ENCODE results near the gene EXOSC7.
A peak's percentile ranks its signal among the peaks of the same experiment; 100 is the strongest.

The EXOSC7 gene

DNA sequence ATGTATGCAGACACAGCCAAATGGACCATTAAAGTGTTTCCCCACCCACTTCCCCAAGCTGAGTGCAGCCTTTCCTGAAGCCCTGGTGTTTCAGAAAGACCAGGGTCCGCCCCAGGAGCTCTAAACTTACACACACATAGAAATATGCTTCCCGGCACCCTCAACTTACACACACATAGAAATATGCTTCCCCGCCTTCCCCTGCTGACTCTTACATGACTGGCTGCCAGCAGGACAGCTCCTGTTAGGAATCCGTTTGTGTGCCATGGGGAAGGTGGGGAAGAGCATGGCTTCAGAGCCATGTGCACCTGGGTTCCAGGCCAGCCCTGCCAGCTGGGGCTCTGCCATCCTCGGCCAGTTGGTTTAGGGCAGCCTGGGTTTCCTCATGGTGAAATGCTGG lies 53.6 kb downstream of the EXOSC7 start:
- intact Hi-C loops (cut with micrococcal nuclease), result loop anchor here (10.0 kb wide), 1 partner anchor 635 kb away; no protein-coding TSS in a partner anchor
- Mint-ChIP-seq H3K27me3 (peaks cover 9% of the 10 kb centered on the region), H3K4me3 (no peak overlapping the region), H3K4me1 (ENCODE audit: low read depth) (peaks cover 74% of the 10 kb centered on the region), H3K27ac (peak overlapping the region; percentile 50), H3K36me3 (ENCODE audit: low read depth) (no peaks in the 10 kb centered on the region), H3K9me3 (no peaks in the 10 kb centered on the region)

- Mint-ChIP-seq H3K4me1 (ENCODE audit: low read depth) (peaks cover 74% of the 10 kb centered on the region), H3K36me3 (ENCODE audit: low read depth) (no peaks in the 10 kb centered on the region), H3K9me3 (no peaks in the 10 kb centered on the region), H3K27ac (no peak overlapping the region), H3K27me3 (peaks cover 8% of the 10 kb centered on the region), H3K4me3 (no peak overlapping the region)
- intact Hi-C loops (cut with micrococcal nuclease), result loop anchor here (10.0 kb wide), 1 partner anchor 633 kb away; no protein-coding TSS in a partner anchor
Measured at GRCh38 chr3:45031531-45031930, 55.5 kb downstream of the EXOSC7 start.

GRCh38 chr3:45032113-45032512 lies 56.1 kb downstream of the EXOSC7 start:
- intact Hi-C loops (cut with micrococcal nuclease), result loop anchor here (10.0 kb wide), 1 partner anchor 633 kb away; no protein-coding TSS in a partner anchor
- Mint-ChIP-seq H3K27ac (peak overlapping the region; percentile 26), H3K36me3 (ENCODE audit: low read depth) (no peaks in the 10 kb centered on the region), H3K9me3 (no peaks in the 10 kb centered on the region), H3K4me1 (ENCODE audit: low read depth) (peaks cover 74% of the 10 kb centered on the region), H3K27me3 (peaks cover 2% of the 10 kb centered on the region), H3K4me3 (no peak overlapping the region)

GRCh38 chr3:45033791-45034190 lies 57.7 kb downstream of the EXOSC7 start:
- H3K27ac Mint-ChIP-seq, result peak overlapping the region; percentile 99
- H3K9me3 Mint-ChIP-seq, result no peaks in the 10 kb centered on the region
- H3K36me3 Mint-ChIP-seq (ENCODE audit: low read depth), result no peaks in the 10 kb centered on the region
- no peak overlapping the region for H3K4me3 Mint-ChIP-seq
- H3K4me1 Mint-ChIP-seq (ENCODE audit: low read depth), result peaks cover 77% of the 10 kb centered on the region
- peaks cover 2% of the 10 kb centered on the region for H3K27me3 Mint-ChIP-seq
- intact Hi-C loops (cut with micrococcal nuclease), result loop anchor here (10.0 kb wide), 1 partner anchor 631 kb away; no protein-coding TSS in a partner anchor

DNA sequence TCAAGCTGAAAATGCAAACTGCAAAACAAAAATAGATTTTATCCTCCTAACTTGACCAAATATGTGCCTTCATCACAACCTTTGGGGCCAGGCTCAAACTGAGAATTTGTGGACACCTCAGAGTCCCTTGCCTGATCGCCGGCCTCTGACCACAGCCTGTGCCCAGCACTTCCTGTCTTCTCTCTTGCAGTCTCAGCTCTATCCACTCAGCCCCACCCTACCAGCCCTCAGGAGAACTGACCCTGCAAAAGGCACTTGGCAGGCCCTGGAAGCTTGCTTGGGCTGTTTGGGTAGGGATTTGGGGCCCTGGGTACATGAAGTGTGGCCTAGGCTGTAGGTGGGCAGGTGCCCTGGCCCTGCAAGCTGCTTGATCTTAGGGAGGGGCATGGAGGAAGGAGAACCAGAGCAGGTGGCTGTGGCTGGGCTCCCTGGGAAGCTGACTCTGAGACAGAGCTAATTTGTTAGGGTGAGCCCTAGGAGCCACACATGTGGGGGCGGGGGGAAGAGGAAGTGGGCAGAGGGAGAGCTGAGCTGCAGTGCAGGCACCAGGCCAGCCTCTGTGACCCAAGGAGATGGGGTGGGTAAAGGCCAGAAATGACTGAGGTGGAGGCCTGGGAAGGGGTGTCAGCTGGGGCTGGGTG lies 58.7 kb downstream of the EXOSC7 start:
- Mint-ChIP-seq H3K36me3 (ENCODE audit: low read depth) (no peaks in the 10 kb centered on the region), H3K4me1 (ENCODE audit: low read depth) (peaks cover 69% of the 10 kb centered on the region), H3K9me3 (no peaks in the 10 kb centered on the region), H3K4me3 (peak overlapping the region; percentile 80), H3K27ac (peak overlapping the region; percentile 99), H3K27me3 (peaks cover 2% of the 10 kb centered on the region)
- intact Hi-C loops (cut with micrococcal nuclease), result loop anchor here (5.0 to 10.0 kb wide), 2 partner anchors 193 to 630 kb away; partner anchors contain the start of gene TMEM158

GRCh38 chr3:45035441-45036301 lies 59.6 kb downstream of the EXOSC7 start:
- Mint-ChIP-seq H3K36me3 (ENCODE audit: low read depth) (no peaks in the 10 kb centered on the region), H3K27ac (peak overlapping the region; percentile 99), H3K4me3 (peak overlapping the region; percentile 80), H3K4me1 (ENCODE audit: low read depth) (peaks cover 59% of the 10 kb centered on the region), H3K27me3 (peaks cover 2% of the 10 kb centered on the region), H3K9me3 (no peaks in the 10 kb centered on the region)
- intact Hi-C loops (cut with micrococcal nuclease), result loop anchor here (5.0 to 10.0 kb wide), 2 partner anchors 192 to 629 kb away; partner anchors contain the start of gene TMEM158

DNA sequence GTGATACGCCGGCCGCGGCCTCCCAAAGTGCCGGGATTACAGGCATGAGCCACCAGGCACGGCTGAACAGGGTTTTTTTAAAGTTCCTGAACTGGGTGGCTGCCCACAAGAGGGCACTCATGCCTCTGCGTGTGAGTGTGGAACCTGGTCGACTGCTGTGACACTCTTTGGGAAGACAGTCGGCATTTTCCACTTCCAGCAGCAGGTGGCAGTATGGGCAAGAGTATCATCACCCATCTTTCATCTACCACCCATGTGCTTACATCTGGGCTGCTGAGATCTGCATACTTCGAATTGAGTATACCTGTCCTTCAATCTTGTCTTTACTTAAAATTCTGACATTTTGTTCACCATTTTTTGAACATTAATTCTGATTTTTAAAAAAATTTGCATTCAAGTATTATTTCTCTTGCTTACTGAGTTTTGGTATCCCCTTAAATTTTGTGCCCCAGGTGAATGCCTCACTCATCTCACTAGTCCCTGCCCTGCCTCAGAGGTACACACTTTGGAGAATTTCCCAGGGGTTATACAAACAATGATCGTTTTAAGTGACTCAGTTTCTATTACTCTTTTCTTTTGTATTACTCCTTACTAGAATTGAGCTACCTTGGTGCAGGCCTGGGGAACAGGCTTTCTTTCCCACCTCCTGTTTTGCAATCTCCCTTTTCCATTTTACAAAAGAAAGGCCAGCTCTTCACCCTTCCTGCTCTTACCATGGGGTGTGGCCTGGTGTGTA lies 61.8 kb downstream of the EXOSC7 start:
- no peaks in the 10 kb centered on the region for H3K9me3 Mint-ChIP-seq
- H3K4me3 Mint-ChIP-seq, result no peak overlapping the region
- intact Hi-C loops (cut with micrococcal nuclease), result loop anchor here (2.0 to 10.0 kb wide), 3 partner anchors 189 to 627 kb away; partner anchors contain the start of gene TMEM158
- H3K4me1 Mint-ChIP-seq (ENCODE audit: low read depth), result peaks cover 62% of the 10 kb centered on the region
- peaks cover 2% of the 10 kb centered on the region for H3K27me3 Mint-ChIP-seq
- peak overlapping the region; percentile 99 for H3K27ac Mint-ChIP-seq
- H3K36me3 Mint-ChIP-seq (ENCODE audit: low read depth), result no peaks in the 10 kb centered on the region

- Mint-ChIP-seq H3K4me3 (no peak overlapping the region), H3K9me3 (no peaks in the 10 kb centered on the region), H3K36me3 (ENCODE audit: low read depth) (no peaks in the 10 kb centered on the region), H3K4me1 (ENCODE audit: low read depth) (peaks cover 51% of the 10 kb centered on the region), H3K27ac (peak overlapping the region; percentile 27), H3K27me3 (no peaks in the 10 kb centered on the region)
- intact Hi-C loops (cut with micrococcal nuclease), result loop anchor here (5.0 kb wide), 1 partner anchor 96 kb away; no protein-coding TSS in a partner anchor
Measured at GRCh38 chr3:45041666-45042065, 65.6 kb downstream of the EXOSC7 start.

- H3K27me3 Mint-ChIP-seq, result peaks cover 3% of the 10 kb centered on the region
- intact Hi-C loops (cut with micrococcal nuclease), result loop anchor here (5.0 kb wide), 1 partner anchor 95 kb away; no protein-coding TSS in a partner anchor
- no peak overlapping the region for H3K4me3 Mint-ChIP-seq
- no peaks in the 10 kb centered on the region for H3K9me3 Mint-ChIP-seq
- H3K27ac Mint-ChIP-seq, result peak overlapping the region; percentile 27
- no peaks in the 10 kb centered on the region for H3K36me3 Mint-ChIP-seq (ENCODE audit: low read depth)
- peaks cover 46% of the 10 kb centered on the region for H3K4me1 Mint-ChIP-seq (ENCODE audit: low read depth)
Measured at GRCh38 chr3:45042162-45042561, 66.1 kb downstream of the EXOSC7 start.

DNA sequence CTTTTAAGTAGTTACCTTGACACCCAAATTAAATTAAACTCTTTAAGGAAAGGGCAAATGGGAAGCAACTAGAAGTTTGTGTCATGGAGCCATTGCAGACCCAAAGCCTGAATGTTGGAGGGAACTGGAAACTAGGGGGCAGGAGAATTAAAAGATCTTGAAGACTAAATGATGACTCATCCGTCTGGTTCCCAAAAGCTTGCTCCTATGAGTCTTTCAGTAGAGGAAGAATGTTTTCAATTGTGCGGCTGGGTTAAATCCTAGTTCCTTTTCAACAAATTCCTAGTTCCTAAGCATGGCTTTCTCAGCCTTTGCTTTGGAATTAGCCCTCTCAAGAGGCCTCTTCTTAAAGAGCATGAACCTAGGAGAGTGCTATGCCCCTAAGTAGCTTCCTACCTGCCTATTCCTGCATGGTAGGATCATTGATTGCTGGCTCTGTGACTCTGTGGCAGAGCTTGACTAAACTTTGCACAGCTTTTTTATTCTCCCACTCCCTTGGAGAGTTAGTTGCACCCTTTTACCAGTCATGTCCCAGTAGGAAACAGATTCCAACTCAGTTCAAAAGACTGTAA lies 67.8 kb downstream of the EXOSC7 start:
- H3K4me1 Mint-ChIP-seq (ENCODE audit: low read depth), result peaks cover 44% of the 10 kb centered on the region
- H3K27me3 Mint-ChIP-seq, result peaks cover 8% of the 10 kb centered on the region
- peak overlapping the region; percentile 66 for H3K27ac Mint-ChIP-seq
- intact Hi-C loops (cut with micrococcal nuclease), result loop anchor here (5.0 kb wide), 1 partner anchor 93 kb away; no protein-coding TSS in a partner anchor
- H3K4me3 Mint-ChIP-seq, result no peak overlapping the region
- no peaks in the 10 kb centered on the region for H3K36me3 Mint-ChIP-seq (ENCODE audit: low read depth)
- H3K9me3 Mint-ChIP-seq, result no peaks in the 10 kb centered on the region

- Mint-ChIP-seq H3K9me3 (no peaks in the 10 kb centered on the region), H3K27me3 (peaks cover 11% of the 10 kb centered on the region), H3K4me1 (ENCODE audit: low read depth) (peaks cover 64% of the 10 kb centered on the region), H3K4me3 (no peak overlapping the region), H3K36me3 (ENCODE audit: low read depth) (no peaks in the 10 kb centered on the region), H3K27ac (no peak overlapping the region)
- intact Hi-C loops (cut with micrococcal nuclease), result no loop called here
Measured at GRCh38 chr3:45048244-45048643, 72.2 kb downstream of the EXOSC7 start.

DNA sequence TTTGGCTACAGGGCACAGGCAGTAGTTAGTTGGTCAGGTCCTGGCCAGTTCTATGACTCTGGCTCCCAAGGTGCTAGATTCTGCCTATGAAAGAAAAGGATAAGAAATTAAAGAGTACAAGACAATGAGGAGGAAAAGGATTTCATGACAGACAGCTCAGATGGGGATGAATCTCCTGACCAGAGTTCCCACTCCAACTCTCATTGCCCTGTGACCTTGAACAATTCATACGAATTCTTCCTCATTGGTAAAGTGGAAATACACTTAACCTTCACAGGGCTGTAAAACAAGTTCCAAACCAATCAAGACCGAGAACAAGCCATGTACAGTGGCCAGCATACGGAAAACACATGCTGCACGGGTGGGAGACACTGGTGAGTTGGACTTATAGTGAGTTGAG lies 73.8 kb downstream of the EXOSC7 start:
- H3K4me1 Mint-ChIP-seq (ENCODE audit: low read depth), result peaks cover 66% of the 10 kb centered on the region
- H3K27ac Mint-ChIP-seq, result peak overlapping the region; percentile 8
- H3K4me3 Mint-ChIP-seq, result no peak overlapping the region
- peaks cover 11% of the 10 kb centered on the region for H3K27me3 Mint-ChIP-seq
- no peaks in the 10 kb centered on the region for H3K9me3 Mint-ChIP-seq
- H3K36me3 Mint-ChIP-seq (ENCODE audit: low read depth), result no peaks in the 10 kb centered on the region
- intact Hi-C loops (cut with micrococcal nuclease), result no loop called here

DNA sequence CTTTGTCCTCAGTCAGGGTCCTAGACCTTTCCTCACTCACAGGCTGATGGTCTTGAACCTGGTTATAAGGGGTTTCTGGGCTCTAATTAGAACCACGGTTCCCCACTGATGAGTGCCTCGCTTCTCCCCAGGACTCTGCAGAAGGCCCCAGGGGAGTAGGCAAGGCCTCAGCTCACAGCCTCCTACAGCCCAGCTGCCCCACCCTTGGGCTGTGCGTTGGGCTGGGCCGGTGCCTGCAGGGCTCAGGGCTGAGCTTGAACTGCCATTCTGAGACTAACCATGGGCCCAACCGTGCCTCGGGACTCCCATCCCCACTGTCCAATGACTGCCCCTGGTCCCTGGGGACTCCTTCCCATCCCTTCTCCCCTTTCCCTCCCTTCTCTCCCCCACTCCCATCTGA lies 75.6 kb downstream of the EXOSC7 start:
- no peaks in the 10 kb centered on the region for H3K9me3 Mint-ChIP-seq
- intact Hi-C loops (cut with micrococcal nuclease), result no loop called here

More for the DNA sequence above, 75.6 kb downstream of the EXOSC7 start:
- peaks cover 11% of the 10 kb centered on the region for H3K27me3 Mint-ChIP-seq
- H3K4me3 Mint-ChIP-seq, result no peak overlapping the region
- no peaks in the 10 kb centered on the region for H3K36me3 Mint-ChIP-seq (ENCODE audit: low read depth)
- H3K27ac Mint-ChIP-seq, result peak overlapping the region; percentile 25
- peaks cover 58% of the 10 kb centered on the region for H3K4me1 Mint-ChIP-seq (ENCODE audit: low read depth)
